Loucy (cell line): ENCODE results near the gene ZNF586.

Experiments used
- EZH2phosphoT487 ChIP-seq: fragments of 200-600 bp; IDR thresholded peaks from 2 replicates; pipeline ENCODE4 v1.6.1; 2018; ENCODE audit warnings: antibody characterized with exemption, mild to moderate bottlenecking, moderate library complexity, borderline replicate concordance
- TF ChIP-seq, protein P1 (sequence below): fragments of 200-600 bp; sonication (generic); conservative IDR thresholded peaks from 2 replicates; pipeline ENCODE4 v1.5.1; 2014; ENCODE audit warnings: mild to moderate bottlenecking, antibody characterized with exemption, low read length

DNA sequence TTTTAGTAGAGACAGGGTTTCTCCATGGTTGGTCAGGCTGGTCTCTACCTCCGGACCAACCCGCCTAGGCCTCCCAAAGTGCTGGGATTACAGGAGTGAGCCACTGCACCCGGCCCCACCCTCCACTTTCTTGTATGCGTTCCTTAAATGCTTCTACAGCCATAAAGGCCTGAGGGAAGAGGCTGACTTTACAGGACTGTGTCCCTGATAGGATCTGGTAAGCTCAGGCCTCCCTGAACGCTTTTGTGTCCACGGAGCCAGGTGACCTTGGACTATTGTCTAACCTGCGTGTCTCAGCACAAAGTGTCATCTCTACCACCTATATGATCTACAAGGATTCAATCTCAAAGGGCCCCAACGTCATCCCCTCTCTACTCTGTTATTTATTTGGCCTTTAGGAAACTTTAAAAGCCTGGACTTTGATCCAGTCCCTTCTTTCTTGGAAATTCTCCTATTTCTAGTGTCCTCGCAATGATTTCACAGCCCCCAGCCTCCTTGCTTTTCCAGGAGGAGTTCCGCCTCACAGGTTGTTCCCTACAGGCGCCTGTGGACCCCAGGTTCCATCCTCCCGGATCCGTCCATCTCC is 44.5 kb downstream of the ZNF586 start:
- TF ChIP-seq, protein P1, sequence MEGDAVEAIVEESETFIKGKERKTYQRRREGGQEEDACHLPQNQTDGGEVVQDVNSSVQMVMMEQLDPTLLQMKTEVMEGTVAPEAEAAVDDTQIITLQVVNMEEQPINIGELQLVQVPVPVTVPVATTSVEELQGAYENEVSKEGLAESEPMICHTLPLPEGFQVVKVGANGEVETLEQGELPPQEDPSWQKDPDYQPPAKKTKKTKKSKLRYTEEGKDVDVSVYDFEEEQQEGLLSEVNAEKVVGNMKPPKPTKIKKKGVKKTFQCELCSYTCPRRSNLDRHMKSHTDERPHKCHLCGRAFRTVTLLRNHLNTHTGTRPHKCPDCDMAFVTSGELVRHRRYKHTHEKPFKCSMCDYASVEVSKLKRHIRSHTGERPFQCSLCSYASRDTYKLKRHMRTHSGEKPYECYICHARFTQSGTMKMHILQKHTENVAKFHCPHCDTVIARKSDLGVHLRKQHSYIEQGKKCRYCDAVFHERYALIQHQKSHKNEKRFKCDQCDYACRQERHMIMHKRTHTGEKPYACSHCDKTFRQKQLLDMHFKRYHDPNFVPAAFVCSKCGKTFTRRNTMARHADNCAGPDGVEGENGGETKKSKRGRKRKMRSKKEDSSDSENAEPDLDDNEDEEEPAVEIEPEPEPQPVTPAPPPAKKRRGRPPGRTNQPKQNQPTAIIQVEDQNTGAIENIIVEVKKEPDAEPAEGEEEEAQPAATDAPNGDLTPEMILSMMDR = no peak
- TF ChIP-seq EZH2phosphoT487 = no peak
